ENCODE data around the gene KIF21A.

KIF21A gene

DNA sequence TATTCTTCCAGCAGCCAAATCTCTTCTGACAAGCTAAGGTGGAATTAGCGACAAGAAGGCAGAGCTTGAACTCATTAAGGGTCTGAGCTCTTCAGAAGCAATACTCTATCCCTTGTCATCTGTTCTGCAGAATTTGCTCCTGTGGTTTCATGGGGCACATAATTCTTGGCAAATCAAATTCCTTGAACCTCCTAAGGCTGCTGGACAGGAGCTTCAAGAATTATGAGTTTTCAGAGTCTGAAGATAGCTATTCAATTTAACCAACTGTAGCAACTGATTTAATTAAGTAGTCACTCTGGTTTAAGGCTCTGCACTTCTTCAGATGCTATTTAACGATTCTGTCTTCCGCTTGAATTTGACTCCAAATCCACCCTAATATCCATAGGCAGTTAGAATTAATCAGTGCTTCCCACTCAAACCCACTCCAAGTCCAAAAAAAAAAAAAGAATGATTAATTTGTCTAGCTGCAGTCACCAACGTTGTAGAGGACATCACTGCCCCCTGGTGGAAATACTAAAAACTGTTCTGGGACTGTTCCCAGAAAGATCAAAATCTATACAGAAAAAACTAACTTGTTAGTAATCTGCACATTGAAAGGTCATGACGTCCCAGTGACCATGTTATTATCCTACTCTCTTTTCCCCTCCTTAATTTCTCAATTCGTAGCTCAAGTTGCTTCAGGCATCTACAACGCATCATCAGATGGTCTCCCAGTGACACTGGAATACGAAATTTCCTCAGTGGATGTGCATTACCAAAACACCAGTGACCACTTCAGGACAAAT, 169.9 kb downstream of the KIF21A start:
- peak; percentile 86 for DNase-seq

GRCh38 chr12:39269492-39269891, 173.4 kb downstream of the KIF21A start:
- DNase-seq: no peak

DNA sequence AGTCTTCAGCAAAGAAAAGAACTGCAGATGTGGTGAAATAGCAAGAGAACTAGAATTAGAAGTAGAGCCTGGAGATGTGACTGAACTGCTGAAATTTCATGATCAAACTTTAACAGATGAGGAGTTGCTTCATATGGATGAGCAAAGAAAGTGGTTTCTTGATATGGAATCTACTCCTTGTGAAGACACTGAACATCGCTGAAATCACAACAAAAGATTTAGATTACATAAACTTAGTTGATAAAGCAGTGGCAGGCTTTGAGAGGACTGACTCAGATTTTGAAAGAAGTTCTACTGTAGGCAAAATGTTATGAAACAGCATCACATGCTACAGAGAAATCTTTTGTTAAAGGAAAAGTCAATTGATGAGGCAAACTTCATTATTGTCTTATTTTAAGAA, 175.0 kb downstream of the KIF21A start:
- DNase-seq: no peak

GRCh38 chr12:39252628-39253027, 190.3 kb downstream of the KIF21A start:
- no peak for DNase-seq

Data from NCI-H82 (cell line).